Uterus (tissue), 4 donors: ENCODE results near the gene PPME1. TPM values are rescaled to one million over a fixed set of nuclear protein-coding genes. Genes with fewer than 3 reads are reported as not detected.

Source experiments
- DNase-seq, 2 donors: peaks; one replicate each; pipeline ENCODE4 v3.0.0-alpha.2; 2019 to 2020
- H3K27ac ChIP-seq, 2 donors: fragments of 200-600 bp; sonication (generic); 1 replicate in 1 of 2; 2 replicates in 1 of 2; pipeline ENCODE4 v1.5.1; 2016 to 2018
- H3K27me3 ChIP-seq, 2 donors: fragments of 200-600 bp; sonication (generic); one replicate each; pipeline ENCODE4 v1.5.1; 2018 to 2019; ENCODE audit warnings: control low read depth in 1 of 2
- H3K36me3 ChIP-seq, 2 donors: fragments of 200-600 bp; sonication (generic); one replicate each; pipeline ENCODE4 v1.5.1; 2019; ENCODE audit warnings: control low read depth in 1 of 2
- H3K4me1 ChIP-seq, 2 donors: fragments of 200-600 bp; sonication (generic); one replicate each; pipeline ENCODE4 v1.5.1; 2018 to 2019; ENCODE audit warnings: control low read depth in 1 of 2
- H3K4me3 ChIP-seq, 2 donors: fragments of 200-600 bp; sonication (generic); 1 replicate in 1 of 2; 2 replicates in 1 of 2; pipeline ENCODE4 v1.5.1; 2018 to 2019; ENCODE audit warnings: mild to moderate bottlenecking in 1 of 2
- H3K9me3 ChIP-seq, 2 donors: fragments of 200-600 bp; sonication (generic); one replicate each; pipeline ENCODE4 v1.5.1; 2019; ENCODE audit warnings: control low read depth in 1 of 2
- CTCF ChIP-seq, 4 experiments: fragments of 200-600 bp in 2 of 4; fragments of 450-650 bp in 2 of 4; sonication (generic) in 2 of 4; IDR thresholded peaks; one replicate each; pipeline ENCODE4 v1.5.1; 2016 to 2019; ENCODE audit warnings: antibody characterized with exemption in 4 of 4, mild to moderate bottlenecking in 2 of 4, moderate library complexity in 1 of 4
- POLR2A ChIP-seq, 2 donors: fragments of 450-650 bp; IDR thresholded peaks; one replicate each; pipeline ENCODE4 v1.6.1; 2016; ENCODE audit warnings: antibody characterized with exemption in 2 of 2, mild to moderate bottlenecking in 1 of 2, moderate library complexity in 1 of 2
- intact Hi-C: fragments of 100-400 bp; cut with DNase I; formaldehyde crosslinking; loops from one replicate; pipeline ENCODE4 v1.15.1; 2023; ENCODE audit warnings: low total_unique reads
- total RNA-seq, 4 donors: library from RNA; depleted of rRNA in 3 of 4; stranded (reverse); fragments of >200 nt in 3 of 4; gene quantifications; one replicate each; pipeline versions ENCODE4 v1.1.0 to v1.2.4, GENCODE V29; 2014 to 2023
- donor health status: DM: yes; HTN: yes; CAD: no.

Gene PPME1
- total RNA-seq, 4 donors from 2014 or later = 12.6 to 60.0 (median 45.3) TPM

GRCh38 chr11:74205181-74205580 lies 34.1 kb downstream of the PPME1 start:
- Histone ChIP-seq H3K27me3 (no peaks in the 10 kb centered on the region), H3K36me3 (no peaks in the 10 kb centered on the region), H3K4me1 (no peaks in the 10 kb centered on the region), H3K27ac (no peak overlapping the region), H3K4me3 (no peak overlapping the region), H3K9me3 (no peaks in the 10 kb centered on the region)
- intact Hi-C loops = loop anchor here (5.0 kb wide), 1 partner anchor 128 kb away; no protein-coding TSS in a partner anchor
- no peak for DNase-seq
- TF ChIP-seq CTCF (IDR thresholded peaks at IDR 0.05) = no peak
- TF ChIP-seq POLR2A (IDR thresholded peaks at IDR 0.05) = no peak

- Histone ChIP-seq H3K27me3 (no peaks in the 10 kb centered on the region), H3K4me3 (no peak overlapping the region), H3K27ac (no peak overlapping the region), H3K9me3 (no peaks in the 10 kb centered on the region), H3K4me1 (no peaks in the 10 kb centered on the region), H3K36me3 (no peaks in the 10 kb centered on the region)
- DNase-seq = no peak
- intact Hi-C loops = loop anchor here (5.0 kb wide), 1 partner anchor 129 kb away; no protein-coding TSS in a partner anchor
- TF ChIP-seq CTCF (IDR thresholded peaks at IDR 0.05) = no peak
- TF ChIP-seq POLR2A (IDR thresholded peaks at IDR 0.05) = no peak
Observed at GRCh38 chr11:74206746-74207145, 35.7 kb downstream of the PPME1 start.

GRCh38 chr11:74208507-74208906 lies 37.4 kb downstream of the PPME1 start:
- no peaks in the 10 kb centered on the region for H3K9me3 ChIP-seq
- DNase-seq = no peak
- H3K4me3 ChIP-seq = no peak overlapping the region
- TF ChIP-seq CTCF (IDR thresholded peaks at IDR 0.05) (no peak), POLR2A (IDR thresholded peaks at IDR 0.05) (no peak)
- no peaks in the 10 kb centered on the region for H3K36me3 ChIP-seq
- intact Hi-C loops = loop anchor here (5.0 kb wide), 1 partner anchor 131 kb away; no protein-coding TSS in a partner anchor
- H3K4me1 ChIP-seq = no peaks in the 10 kb centered on the region
- no peak overlapping the region for H3K27ac ChIP-seq
- H3K27me3 ChIP-seq = no peaks in the 10 kb centered on the region

- no peak for DNase-seq
- Histone ChIP-seq H3K27ac (no peak overlapping the region), H3K4me1 (no peaks in the 10 kb centered on the region), H3K9me3 (no peaks in the 10 kb centered on the region), H3K4me3 (no peak overlapping the region), H3K27me3 (no peaks in the 10 kb centered on the region), H3K36me3 (no peaks in the 10 kb centered on the region)
- TF ChIP-seq CTCF (IDR thresholded peaks at IDR 0.05) (no peak), POLR2A (IDR thresholded peaks at IDR 0.05) (no peak)
- intact Hi-C loops = no loop called here
Observed at GRCh38 chr11:74212533-74212932, 41.4 kb downstream of the PPME1 start.

GRCh38 chr11:74220376-74220775 lies 49.3 kb downstream of the PPME1 start:
- H3K4me1 ChIP-seq = no peaks in the 10 kb centered on the region
- no peak for TF ChIP-seq CTCF (IDR thresholded peaks at IDR 0.05)
- TF ChIP-seq POLR2A (IDR thresholded peaks at IDR 0.05) = no peak
- H3K27me3 ChIP-seq = no peaks in the 10 kb centered on the region
- no peak for DNase-seq
- no peak overlapping the region for H3K27ac ChIP-seq
- no peak overlapping the region for H3K4me3 ChIP-seq
- H3K9me3 ChIP-seq = no peaks in the 10 kb centered on the region
- no peaks in the 10 kb centered on the region for H3K36me3 ChIP-seq
- intact Hi-C loops = loop anchor here (5.0 kb wide), 1 partner anchor 1962 kb away; no protein-coding TSS in a partner anchor
